Measurements from ENCODE around the gene MAPT. TPM values are rescaled to one million over a fixed set of nuclear protein-coding genes. Genes with fewer than 3 reads are reported as not detected.

MAPT gene
- total RNA-seq, 1 donor from 2014 or later: 0.28 TPM

DNA sequence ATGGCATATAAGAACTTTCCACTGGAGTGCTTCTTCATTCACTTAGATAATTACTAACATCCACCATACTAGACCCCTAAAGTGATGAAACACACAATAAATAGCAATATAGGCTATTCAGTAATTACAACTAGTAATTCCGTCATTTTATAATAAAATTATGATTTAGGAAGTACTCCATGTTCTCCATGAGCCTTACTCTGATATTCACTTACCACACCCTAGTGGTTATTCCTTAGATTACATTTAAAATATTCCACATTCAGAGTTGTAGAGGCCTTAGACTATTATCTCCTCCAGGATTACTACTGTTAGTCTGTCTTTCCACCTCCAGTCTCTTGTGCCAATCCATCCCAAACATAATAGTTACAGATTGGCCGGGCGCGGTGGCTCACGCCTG lies 167.1 kb downstream of the MAPT start:
- peak overlapping the region; percentile 63 for H3K27ac Mint-ChIP-seq (ENCODE audit: unreplicated experiment)
- TF ChIP-seq, protein P1, sequence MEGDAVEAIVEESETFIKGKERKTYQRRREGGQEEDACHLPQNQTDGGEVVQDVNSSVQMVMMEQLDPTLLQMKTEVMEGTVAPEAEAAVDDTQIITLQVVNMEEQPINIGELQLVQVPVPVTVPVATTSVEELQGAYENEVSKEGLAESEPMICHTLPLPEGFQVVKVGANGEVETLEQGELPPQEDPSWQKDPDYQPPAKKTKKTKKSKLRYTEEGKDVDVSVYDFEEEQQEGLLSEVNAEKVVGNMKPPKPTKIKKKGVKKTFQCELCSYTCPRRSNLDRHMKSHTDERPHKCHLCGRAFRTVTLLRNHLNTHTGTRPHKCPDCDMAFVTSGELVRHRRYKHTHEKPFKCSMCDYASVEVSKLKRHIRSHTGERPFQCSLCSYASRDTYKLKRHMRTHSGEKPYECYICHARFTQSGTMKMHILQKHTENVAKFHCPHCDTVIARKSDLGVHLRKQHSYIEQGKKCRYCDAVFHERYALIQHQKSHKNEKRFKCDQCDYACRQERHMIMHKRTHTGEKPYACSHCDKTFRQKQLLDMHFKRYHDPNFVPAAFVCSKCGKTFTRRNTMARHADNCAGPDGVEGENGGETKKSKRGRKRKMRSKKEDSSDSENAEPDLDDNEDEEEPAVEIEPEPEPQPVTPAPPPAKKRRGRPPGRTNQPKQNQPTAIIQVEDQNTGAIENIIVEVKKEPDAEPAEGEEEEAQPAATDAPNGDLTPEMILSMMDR (IDR thresholded peaks at IDR 0.05; ENCODE audit: unreplicated experiment): peak; percentile 62

DNA sequence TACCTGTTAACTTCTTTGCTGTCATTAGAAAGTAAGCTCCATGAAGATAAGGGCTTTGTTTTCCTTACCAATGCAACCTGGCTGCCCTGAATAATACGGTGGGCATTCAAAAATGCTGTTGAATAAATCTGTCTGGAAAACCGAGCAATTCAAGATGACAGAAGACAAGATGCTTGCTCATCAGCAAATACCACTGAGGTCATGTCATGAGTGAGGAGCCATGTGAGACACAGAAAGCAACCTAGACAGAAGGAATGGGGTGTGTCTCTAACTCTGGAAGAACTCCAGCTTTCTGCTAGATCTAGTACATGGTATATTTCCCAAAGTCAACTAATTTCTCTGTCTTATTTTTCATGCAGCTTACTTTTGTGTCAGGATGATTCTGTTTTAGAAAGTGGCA lies 168.9 kb downstream of the MAPT start:
- no peak overlapping the region for H3K4me3 Mint-ChIP-seq (ENCODE audit: unreplicated experiment)
- no peaks in the 10 kb centered on the region for H3K9me3 Mint-ChIP-seq (ENCODE audit: unreplicated experiment)
- DNase-seq (ENCODE audit: low spot score): no peak
- peaks cover 3% of the 10 kb centered on the region for H3K4me1 Mint-ChIP-seq (ENCODE audit: unreplicated experiment)
- TF ChIP-seq, protein P1 (IDR thresholded peaks at IDR 0.05; ENCODE audit: unreplicated experiment): no peak
- peaks cover 10% of the 10 kb centered on the region for H3K27me3 Mint-ChIP-seq (ENCODE audit: unreplicated experiment)
- no peak overlapping the region for H3K27ac Mint-ChIP-seq (ENCODE audit: unreplicated experiment)
- H3K36me3 Mint-ChIP-seq (ENCODE audit: low read depth, unreplicated experiment): peaks cover 24% of the 10 kb centered on the region

More for the DNA sequence above, 167.1 kb downstream of the MAPT start:
- peaks cover 6% of the 10 kb centered on the region for H3K4me1 Mint-ChIP-seq (ENCODE audit: unreplicated experiment)
- no peak for DNase-seq (ENCODE audit: low spot score)
- H3K9me3 Mint-ChIP-seq (ENCODE audit: unreplicated experiment): no peaks in the 10 kb centered on the region
- H3K36me3 Mint-ChIP-seq (ENCODE audit: low read depth, unreplicated experiment): peaks cover 18% of the 10 kb centered on the region
- no peak overlapping the region for H3K4me3 Mint-ChIP-seq (ENCODE audit: unreplicated experiment)
- peaks cover 10% of the 10 kb centered on the region for H3K27me3 Mint-ChIP-seq (ENCODE audit: unreplicated experiment)

DNA sequence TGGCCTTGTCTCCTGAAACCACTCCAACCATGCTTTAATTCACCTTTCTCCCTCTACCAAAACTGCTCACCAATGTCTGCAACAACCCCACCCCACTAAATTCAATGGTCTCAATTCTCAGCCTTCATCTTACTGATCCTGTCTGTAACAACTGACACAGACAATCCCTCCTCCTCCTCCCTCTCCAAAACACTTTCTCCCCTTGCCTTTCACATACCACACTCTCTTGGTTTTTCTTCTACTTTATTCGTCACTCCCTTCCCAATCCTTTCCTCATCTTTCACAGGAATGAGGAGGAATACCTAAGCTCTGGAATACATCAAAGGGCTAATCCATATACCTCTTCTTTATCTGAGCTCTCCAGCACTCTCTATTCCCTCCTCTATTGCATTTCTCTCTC lies 170.1 kb downstream of the MAPT start:
- Mint-ChIP-seq H3K27ac (ENCODE audit: unreplicated experiment) (peak overlapping the region; percentile 62), H3K36me3 (ENCODE audit: low read depth, unreplicated experiment) (peaks cover 24% of the 10 kb centered on the region), H3K4me1 (ENCODE audit: unreplicated experiment) (peaks cover 3% of the 10 kb centered on the region), H3K27me3 (ENCODE audit: unreplicated experiment) (peaks cover 9% of the 10 kb centered on the region), H3K9me3 (ENCODE audit: unreplicated experiment) (no peaks in the 10 kb centered on the region), H3K4me3 (ENCODE audit: unreplicated experiment) (peak overlapping the region; percentile 2)
- TF ChIP-seq, protein P1 (IDR thresholded peaks at IDR 0.05; ENCODE audit: unreplicated experiment): no peak
- no peak for DNase-seq (ENCODE audit: low spot score)

DNA sequence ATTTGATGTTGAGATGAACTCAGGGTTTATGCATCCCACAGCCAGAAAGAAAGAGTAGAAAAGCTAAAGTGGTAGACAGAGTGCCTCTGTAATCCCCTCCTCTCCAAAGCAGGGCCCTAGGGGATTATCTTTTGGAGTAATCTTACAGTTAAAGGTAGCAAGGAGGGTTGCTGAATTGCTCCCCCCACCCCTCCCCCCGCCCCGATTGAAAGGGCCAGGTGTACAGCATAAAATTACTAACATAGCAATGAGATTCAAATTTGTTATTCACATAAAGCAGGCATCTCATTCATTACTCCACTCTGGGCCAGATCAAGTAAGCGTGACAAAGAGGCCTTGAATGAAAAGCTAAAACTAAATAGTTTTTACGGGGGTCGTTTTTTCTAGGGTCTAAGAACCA lies 177.4 kb downstream of the MAPT start:
- peaks cover 2% of the 10 kb centered on the region for H3K27me3 Mint-ChIP-seq (ENCODE audit: unreplicated experiment)
- peaks cover 3% of the 10 kb centered on the region for H3K9me3 Mint-ChIP-seq (ENCODE audit: unreplicated experiment)
- H3K4me1 Mint-ChIP-seq (ENCODE audit: unreplicated experiment): peaks cover 22% of the 10 kb centered on the region
- H3K27ac Mint-ChIP-seq (ENCODE audit: unreplicated experiment): peak overlapping the region; percentile 50
- TF ChIP-seq, protein P1 (IDR thresholded peaks at IDR 0.05; ENCODE audit: unreplicated experiment): no peak
- H3K36me3 Mint-ChIP-seq (ENCODE audit: low read depth, unreplicated experiment): peaks cover 10% of the 10 kb centered on the region
- no peak for DNase-seq (ENCODE audit: low spot score)
- no peak overlapping the region for H3K4me3 Mint-ChIP-seq (ENCODE audit: unreplicated experiment)

DNA sequence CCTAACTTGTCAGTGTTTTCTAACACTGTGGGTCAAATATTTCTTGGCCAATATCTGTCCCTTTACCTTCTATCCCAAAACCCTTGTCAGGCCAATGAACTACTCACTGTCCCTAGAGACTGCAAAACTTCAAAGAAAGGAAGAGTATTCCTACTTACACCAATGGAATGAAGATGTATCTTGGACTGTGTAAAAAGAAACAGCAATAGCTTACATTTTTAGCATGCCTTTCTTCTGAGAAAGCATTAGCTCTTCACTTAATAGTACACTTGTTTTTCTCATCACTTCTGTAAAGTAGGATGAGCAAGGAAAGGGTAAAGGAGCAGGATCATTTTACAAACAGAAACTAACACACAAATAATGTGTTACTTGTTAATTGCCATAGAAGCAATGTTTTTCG lies 178.6 kb downstream of the MAPT start:
- peaks cover 22% of the 10 kb centered on the region for H3K4me1 Mint-ChIP-seq (ENCODE audit: unreplicated experiment)
- TF ChIP-seq, protein P1 (IDR thresholded peaks at IDR 0.05; ENCODE audit: unreplicated experiment): no peak
- DNase-seq (ENCODE audit: low spot score): no peak
- peaks cover 13% of the 10 kb centered on the region for H3K36me3 Mint-ChIP-seq (ENCODE audit: low read depth, unreplicated experiment)
- peaks cover 8% of the 10 kb centered on the region for H3K27me3 Mint-ChIP-seq (ENCODE audit: unreplicated experiment)
- no peak overlapping the region for H3K4me3 Mint-ChIP-seq (ENCODE audit: unreplicated experiment)
- peaks cover 3% of the 10 kb centered on the region for H3K9me3 Mint-ChIP-seq (ENCODE audit: unreplicated experiment)
- H3K27ac Mint-ChIP-seq (ENCODE audit: unreplicated experiment): peak overlapping the region; percentile 34
